ENCODE measurements around the gene SLC35G4. TPM values are rescaled to one million over a fixed set of nuclear protein-coding genes. Genes with fewer than 3 reads are reported as not detected.

The SLC35G4 gene
- total RNA-seq: not detected in 2 replicates

GRCh38 chr18:11609488-11609887, at the start of gene SLC35G4:
SLC35G4 (plus strand) TSS chr18:11609596; CDS start chr18:11609596, 0 bp downstream.

Other genes starting within 250 kb of the SLC35G4 start
- gene GNAL, start 79.7 kb downstream of the SLC35G4 start, total RNA-seq: 0.31 and 0.92 TPM in 2 replicates
- gene CHMP1B, start 241.8 kb downstream of the SLC35G4 start, total RNA-seq: 57.0 and 75.2 TPM in 2 replicates